ENCODE measurements around the gene DYSF.

The DYSF gene

DNA sequence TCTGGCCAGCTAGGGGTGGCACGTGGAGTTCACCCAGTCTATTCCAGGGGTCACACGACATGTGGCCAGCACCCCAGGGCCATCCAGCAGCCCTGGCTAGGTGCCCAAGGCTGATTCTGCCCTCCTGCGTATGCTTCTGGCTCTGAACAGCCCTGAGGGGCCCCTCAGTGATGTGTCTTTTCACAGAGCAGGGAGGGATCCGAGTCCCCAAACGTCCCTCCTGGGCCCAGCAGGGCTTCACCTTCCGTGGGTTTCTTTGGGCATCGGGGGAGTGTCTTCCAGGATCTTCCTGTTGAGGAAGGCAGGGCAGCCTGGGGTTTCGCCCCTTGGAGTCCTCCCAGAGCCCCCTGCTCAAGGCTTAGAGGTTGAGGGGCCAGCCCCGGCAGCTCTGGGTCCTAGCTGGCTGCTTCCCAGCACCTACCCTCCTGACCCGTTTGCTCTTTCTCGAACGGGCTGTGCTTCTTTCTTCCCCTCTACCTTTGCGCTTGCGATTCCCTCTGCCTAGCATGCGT lies 165.9 kb downstream of the DYSF start:
- TF ChIP-seq, protein P1, sequence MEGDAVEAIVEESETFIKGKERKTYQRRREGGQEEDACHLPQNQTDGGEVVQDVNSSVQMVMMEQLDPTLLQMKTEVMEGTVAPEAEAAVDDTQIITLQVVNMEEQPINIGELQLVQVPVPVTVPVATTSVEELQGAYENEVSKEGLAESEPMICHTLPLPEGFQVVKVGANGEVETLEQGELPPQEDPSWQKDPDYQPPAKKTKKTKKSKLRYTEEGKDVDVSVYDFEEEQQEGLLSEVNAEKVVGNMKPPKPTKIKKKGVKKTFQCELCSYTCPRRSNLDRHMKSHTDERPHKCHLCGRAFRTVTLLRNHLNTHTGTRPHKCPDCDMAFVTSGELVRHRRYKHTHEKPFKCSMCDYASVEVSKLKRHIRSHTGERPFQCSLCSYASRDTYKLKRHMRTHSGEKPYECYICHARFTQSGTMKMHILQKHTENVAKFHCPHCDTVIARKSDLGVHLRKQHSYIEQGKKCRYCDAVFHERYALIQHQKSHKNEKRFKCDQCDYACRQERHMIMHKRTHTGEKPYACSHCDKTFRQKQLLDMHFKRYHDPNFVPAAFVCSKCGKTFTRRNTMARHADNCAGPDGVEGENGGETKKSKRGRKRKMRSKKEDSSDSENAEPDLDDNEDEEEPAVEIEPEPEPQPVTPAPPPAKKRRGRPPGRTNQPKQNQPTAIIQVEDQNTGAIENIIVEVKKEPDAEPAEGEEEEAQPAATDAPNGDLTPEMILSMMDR (IDR thresholded peaks at IDR 0.05; ENCODE audit: low read depth, low read length) = no peak
- H3K4me3 ChIP-seq (ENCODE audit: low read depth, low read length) = no peak overlapping the region

DNA sequence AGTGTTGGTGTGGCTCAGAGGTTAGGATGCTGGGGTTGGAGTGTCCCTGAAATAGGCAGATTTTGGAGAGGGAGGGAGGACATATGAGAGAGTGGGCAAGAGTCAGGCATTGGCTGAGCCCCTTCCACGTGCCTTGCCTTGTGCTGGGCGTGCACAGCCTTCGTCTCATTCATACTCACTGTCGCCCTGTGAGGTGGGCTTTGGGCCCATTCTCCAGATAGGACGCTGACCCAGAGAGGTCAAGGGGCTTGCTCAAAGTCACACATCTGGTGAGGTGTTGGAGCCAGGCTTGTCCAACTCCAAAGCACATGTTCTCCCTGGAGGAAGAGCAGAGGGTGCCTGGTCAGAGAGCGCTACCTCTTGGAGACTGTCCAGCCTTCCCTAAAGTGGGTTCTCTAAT lies 166.8 kb downstream of the DYSF start:
- TF ChIP-seq, protein P1 (IDR thresholded peaks at IDR 0.05; ENCODE audit: low read depth, low read length) = no peak
- H3K4me3 ChIP-seq (ENCODE audit: low read depth, low read length) = no peak overlapping the region

DNA sequence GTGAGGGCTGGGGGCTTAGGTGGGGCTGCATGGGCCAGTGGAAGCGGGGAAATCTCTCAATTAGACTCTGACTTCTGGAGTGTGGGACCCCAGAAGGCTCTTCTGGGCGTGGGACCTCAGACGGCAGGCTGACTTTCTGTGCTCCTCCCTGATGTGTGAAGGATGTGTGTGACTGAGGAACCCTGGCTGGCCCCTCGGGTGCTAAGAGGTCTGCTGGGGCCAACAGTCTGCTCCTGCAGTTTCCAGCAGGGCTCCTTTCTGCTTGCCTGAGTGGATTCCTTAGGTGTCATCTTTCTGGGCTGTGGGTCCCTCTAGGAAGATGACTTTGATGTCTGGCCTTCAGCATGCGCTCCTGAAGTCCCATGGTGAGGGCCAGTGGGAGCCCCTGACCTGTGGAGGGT lies 167.5 kb downstream of the DYSF start:
- TF ChIP-seq, protein P1 (IDR thresholded peaks at IDR 0.05; ENCODE audit: low read depth, low read length) = no peak
- H3K4me3 ChIP-seq (ENCODE audit: low read depth, low read length) = no peak overlapping the region

DNA sequence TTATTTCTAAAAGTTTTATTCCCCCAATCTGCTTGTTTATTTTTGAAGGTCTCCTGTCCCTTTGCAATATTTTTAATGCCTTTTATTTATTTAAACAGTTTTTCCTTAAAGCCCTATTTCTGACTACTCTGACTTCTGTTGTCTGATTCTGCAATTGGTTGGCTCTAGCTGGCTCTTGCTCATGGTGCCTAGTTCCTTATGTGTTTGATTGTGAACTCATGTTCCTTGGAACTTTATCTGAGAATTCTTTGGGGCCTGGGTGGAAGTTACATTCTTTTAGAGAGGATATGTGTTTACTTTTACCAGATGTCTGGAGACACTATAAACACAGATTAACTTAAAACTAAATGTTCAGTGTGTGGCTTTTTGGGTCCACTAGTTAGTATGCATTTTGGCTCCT lies 175.9 kb downstream of the DYSF start:
- TF ChIP-seq, protein P1 (IDR thresholded peaks at IDR 0.05; ENCODE audit: low read depth, low read length) = no peak
- no peak overlapping the region for H3K4me3 ChIP-seq (ENCODE audit: low read depth, low read length)

DNA sequence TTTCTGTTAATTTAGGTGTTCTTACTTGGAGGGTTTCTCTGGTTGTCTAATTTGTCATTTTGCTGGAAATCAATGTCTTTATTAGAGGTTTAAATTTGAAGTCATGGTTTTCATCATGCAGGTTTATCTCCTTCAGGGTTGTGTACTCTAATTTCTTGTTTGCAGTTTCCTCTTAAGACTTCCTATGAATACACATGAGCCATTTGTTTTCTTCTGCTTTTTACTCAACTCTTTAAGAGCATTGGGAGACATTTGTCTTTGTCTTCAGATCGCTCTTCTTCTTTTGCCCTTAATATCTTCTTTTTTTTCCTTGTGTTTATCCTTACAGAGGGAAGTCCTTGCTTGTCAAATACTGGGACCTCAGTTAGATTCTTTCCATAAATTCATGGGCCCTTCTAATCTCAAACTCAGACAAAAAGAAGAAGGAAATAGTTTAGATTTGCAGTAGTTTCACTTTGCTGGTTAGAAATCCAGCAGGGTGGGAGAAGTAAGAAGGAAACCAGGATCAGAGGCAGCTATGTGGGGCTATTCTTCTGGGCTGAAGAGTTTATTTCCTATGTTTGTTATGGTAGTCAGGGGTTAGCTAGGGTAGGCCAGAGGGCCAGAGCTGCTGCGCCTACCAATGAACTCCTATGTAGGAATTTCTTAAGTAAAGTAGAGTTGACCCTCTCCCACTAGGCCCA lies 176.6 kb downstream of the DYSF start:
- no peak overlapping the region for H3K4me3 ChIP-seq (ENCODE audit: low read depth, low read length)
- TF ChIP-seq, protein P1 (IDR thresholded peaks at IDR 0.05; ENCODE audit: low read depth, low read length) = no peak

DNA sequence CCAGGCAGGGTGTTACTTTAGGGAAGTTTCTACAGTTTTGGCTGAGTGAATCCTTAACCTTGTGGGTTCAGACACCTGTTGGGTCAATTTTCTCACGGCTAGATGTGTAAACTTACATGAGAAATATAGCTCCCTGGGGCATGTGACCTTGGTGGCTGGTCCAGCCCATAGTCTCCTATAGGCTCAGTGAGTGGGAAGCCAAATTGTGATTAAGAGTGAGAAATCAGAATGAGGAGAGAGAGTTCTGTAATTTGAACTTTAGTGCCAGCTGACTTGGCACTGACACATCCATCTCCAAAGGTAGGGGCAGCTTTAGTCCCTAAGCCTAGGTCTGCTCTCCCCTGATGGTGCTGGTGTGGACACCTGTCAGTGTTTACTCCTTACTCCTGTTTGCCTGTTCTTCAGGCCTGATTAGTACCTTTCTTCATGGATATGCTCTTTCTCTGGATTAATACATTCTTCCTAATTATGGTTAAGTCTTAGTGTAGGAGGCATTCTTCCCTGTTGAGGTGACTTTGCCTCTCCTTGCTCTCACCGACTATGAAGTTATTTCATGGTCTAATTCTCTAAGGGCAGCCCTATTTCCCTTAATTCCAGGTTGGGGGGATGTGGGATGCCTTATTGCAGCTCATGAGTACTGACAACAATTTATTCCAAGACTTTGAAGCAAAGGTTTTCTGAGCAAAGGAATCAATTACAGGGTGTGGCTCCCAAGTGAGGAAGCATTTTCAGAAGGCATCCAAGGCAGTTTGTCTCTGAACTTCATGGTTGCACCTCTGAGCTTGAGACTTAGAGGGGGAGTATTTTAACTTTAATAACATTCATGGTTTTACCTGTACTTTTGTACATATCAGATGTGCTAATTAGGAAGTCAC lies 177.3 kb downstream of the DYSF start:
- H3K4me3 ChIP-seq (ENCODE audit: low read depth, low read length) = no peak overlapping the region
- TF ChIP-seq, protein P1 (IDR thresholded peaks at IDR 0.05; ENCODE audit: low read depth, low read length) = no peak

Measured in WI38 (cell line).